ENCODE results near the gene TMEM263. TPM values are rescaled to one million over a fixed set of nuclear protein-coding genes. Genes with fewer than 3 reads are reported as not detected.
A peak's percentile ranks its signal among the peaks of the same experiment; 100 is the strongest.

The TMEM263 gene
- total and polyA plus RNA-seq, 9 of the 15 experiments (the other 6 are each of a cell fraction or from before 2014, with no cell fraction given), result 12.6 to 36.7 (median 24.4) TPM

- TF ChIP-seq CTBP1 (IDR thresholded peaks at IDR 0.05; ENCODE audit: borderline replicate concordance), result no peak
- no peak for TF ChIP-seq EHMT2 (IDR thresholded peaks at IDR 0.05)
- TF ChIP-seq VEZF1 (CRISPR knock-in tag; IDR thresholded peaks at IDR 0.05), result no peak
- peak; percentile 33; the same call in 1 of the 2 replicates for TF ChIP-seq ATF3 (IDR thresholded peaks at IDR 0.05)
- TF ChIP-seq ATF3 (CRISPR knock-in tag; conservative IDR thresholded peaks at IDR 0.05), result no peak
- no peak for TF ChIP-seq ZNF263 (CRISPR knock-in tag; IDR thresholded peaks at IDR 0.05; ENCODE audit: borderline replicate concordance)
- no peak for TF ChIP-seq ZNF583 (CRISPR knock-in tag; IDR thresholded peaks at IDR 0.05)
- TF ChIP-seq SMAD3 (CRISPR knock-in tag; conservative IDR thresholded peaks at IDR 0.05), result no peak
- TF ChIP-seq SRF (CRISPR knock-in tag; IDR thresholded peaks at IDR 0.05), result no peak
- TF ChIP-seq NR2C1 (IDR thresholded peaks at IDR 0.05), result no peak
- TF ChIP-seq NR2C1 (tag; IDR thresholded peaks at IDR 0.05), result 0 out of 2 replicates have a peak, but pooled peaks have one; percentile 15
- TF ChIP-seq ZNF140 (CRISPR knock-in tag; IDR thresholded peaks at IDR 0.05), result no peak
- TF ChIP-seq ZFP36 (IDR thresholded peaks at IDR 0.05; ENCODE audit: low read depth, low read length, partially characterized antibody), result no peak
- no peak for TF ChIP-seq NFIC (IDR thresholded peaks at IDR 0.05)
- TF ChIP-seq ZFP91 (CRISPR knock-in tag; IDR thresholded peaks at IDR 0.05), result no peak
- TF ChIP-seq ZBTB7A (IDR thresholded peaks at IDR 0.05; ENCODE audit: borderline replicate concordance, control insufficient read depth, low read depth, low read length), result no peak
- no peak for TF ChIP-seq ZNF589 (CRISPR knock-in tag; IDR thresholded peaks at IDR 0.05; ENCODE audit: low read depth)
- TF ChIP-seq FOS (IDR thresholded peaks at IDR 0.05; ENCODE audit: extremely low read depth, insufficient read length), result peak; percentile 15
- TF ChIP-seq ZSCAN32 (CRISPR knock-in tag; IDR thresholded peaks at IDR 0.05), result no peak
- TF ChIP-seq NFE2L1 (tag; IDR thresholded peaks at IDR 0.05; ENCODE audit: borderline replicate concordance, low read depth), result no peak
- no peak for TF ChIP-seq NR4A1 (CRISPR knock-in tag; IDR thresholded peaks at IDR 0.05)
- no peak for TF ChIP-seq NR4A1 (tag; IDR thresholded peaks at IDR 0.05)
- TF ChIP-seq E2F6 (IDR thresholded peaks at IDR 0.05; ENCODE audit: borderline replicate concordance in 1 of 2, extremely low read depth in 1 of 2, insufficient read depth in 1 of 2, insufficient read length in 1 of 2, low read depth in 1 of 2, low read length in 1 of 2, poor library complexity in 1 of 2, severe bottlenecking in 1 of 2), result no peak
- TF ChIP-seq NFRKB (IDR thresholded peaks at IDR 0.05; ENCODE audit: low read depth), result no peak
- TF ChIP-seq STAT5A (IDR thresholded peaks at IDR 0.05; ENCODE audit: borderline replicate concordance, low read length), result no peak
Measured at GRCh38 chr12:106975993-106976658, 20.4 kb downstream of the TMEM263 start (continued).
